Memory B cell (primary cell): ENCODE results near the gene EXOC2.

Source experiments
- ATAC-seq: fragments of 150-1000 bp; cut with Tn5 transposase; 2 replicates; pipeline ENCODE4 v1.10.0; 2021; ENCODE audit warnings: low read depth, mild to moderate bottlenecking, moderate library complexity
- DNase-seq, 2 donors: peaks; one replicate each; pipeline ENCODE4 v3.0.0; 2022; ENCODE audit warnings: low spot score in 2 of 2
- H3K27ac Mint-ChIP-seq: one replicate; pipeline ENCODE4 v1.8.0; 2022; ENCODE audit warnings: mild to moderate bottlenecking, moderate library complexity, mixed read lengths
- H3K27me3 Mint-ChIP-seq: one replicate; pipeline ENCODE4 v1.8.0; 2022; ENCODE audit warnings: mixed read lengths
- H3K36me3 Mint-ChIP-seq: one replicate; pipeline ENCODE4 v1.8.0; 2022; ENCODE audit warnings: mild to moderate bottlenecking, mixed read lengths
- H3K4me1 Mint-ChIP-seq: one replicate; pipeline ENCODE4 v1.8.0; 2022; ENCODE audit warnings: mixed read lengths
- H3K4me3 Mint-ChIP-seq: one replicate; pipeline ENCODE4 v1.8.0; 2022; ENCODE audit warnings: mild to moderate bottlenecking, moderate library complexity, mixed read lengths
- H3K9me3 Mint-ChIP-seq: one replicate; pipeline ENCODE4 v1.8.0; 2022; ENCODE audit warnings: mixed read lengths

The EXOC2 gene

DNA sequence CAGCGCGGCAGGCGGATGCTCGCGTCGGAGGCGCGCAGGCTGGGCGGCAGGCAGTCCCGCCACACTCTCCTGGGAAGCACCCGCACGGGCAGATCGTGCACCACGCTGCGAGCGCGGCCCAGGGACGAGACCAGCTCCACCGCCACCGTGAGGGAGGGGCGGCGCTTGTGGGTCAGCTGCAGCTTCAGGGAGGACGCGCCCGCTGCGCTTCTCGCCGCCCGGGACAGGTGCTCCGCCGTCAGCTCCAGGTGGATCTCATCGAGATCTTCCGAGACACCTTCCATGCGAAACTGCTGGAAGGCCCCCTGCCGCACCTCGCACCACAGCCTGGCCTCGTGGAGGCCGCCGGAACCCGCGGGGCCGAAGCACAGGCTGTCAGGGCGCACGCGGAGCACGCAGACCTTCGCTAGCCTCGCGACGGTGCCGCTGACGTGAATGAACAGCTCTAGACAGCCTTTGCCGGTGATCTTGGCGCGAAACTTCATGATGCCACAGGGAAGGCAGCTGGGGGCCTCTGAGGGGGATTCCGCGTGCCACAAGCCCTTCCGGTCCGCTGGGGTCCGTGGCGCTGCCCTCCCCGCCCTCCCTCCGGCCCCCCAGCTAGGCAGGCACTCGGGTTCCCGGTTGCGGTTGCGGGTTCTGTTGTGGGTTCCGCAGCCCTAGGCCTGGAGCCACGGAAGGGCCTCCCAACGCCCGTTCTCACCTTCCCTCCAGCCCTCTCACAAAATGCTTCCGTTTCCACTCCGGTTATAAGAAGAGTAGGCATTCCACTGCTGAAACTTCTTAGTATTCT, 36.3 kb downstream of the EXOC2 start, which contains the start of gene HUS1B:
Gene HUS1B (minus strand): TSS at position 641 of the 793 bp plus-strand sequence. CDS start 156 bp downstream, at position 485.
- peaks cover 1% of the 10 kb centered on the region for H3K9me3 Mint-ChIP-seq
- H3K4me1 Mint-ChIP-seq: peaks cover 25% of the 10 kb centered on the region
- no peaks in the 10 kb centered on the region for H3K27me3 Mint-ChIP-seq
- H3K4me3 Mint-ChIP-seq: no peak within 1 kb of the TSS
- ATAC-seq (no peak), DNase-seq (no peak)
- no peak within 1 kb of the TSS for H3K27ac Mint-ChIP-seq
- H3K36me3 Mint-ChIP-seq: peaks cover 19% of the 10 kb centered on the region

DNA sequence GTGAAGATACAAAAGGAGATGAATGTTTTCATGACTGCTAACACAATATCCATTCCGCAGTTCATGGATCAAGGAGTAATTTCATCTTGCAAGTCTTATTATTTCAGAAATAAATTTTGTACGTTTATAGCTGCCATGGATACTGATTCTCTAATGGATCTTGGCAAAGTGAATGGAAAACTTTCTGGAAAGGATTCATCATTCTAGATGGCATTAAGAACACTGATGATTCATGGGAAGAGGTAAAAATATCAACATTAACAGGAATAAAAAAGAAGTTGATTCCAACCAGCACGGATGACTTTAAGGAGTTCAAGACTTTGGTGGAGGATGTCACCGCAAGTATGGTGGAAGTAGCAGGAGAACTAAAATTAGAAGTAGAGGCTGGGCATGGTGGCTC, 38.8 kb downstream of the EXOC2 start:
- Mint-ChIP-seq H3K4me3 (no peak overlapping the region), H3K4me1 (peaks cover 9% of the 10 kb centered on the region), H3K9me3 (peaks cover 1% of the 10 kb centered on the region), H3K27me3 (no peaks in the 10 kb centered on the region), H3K27ac (no peak overlapping the region), H3K36me3 (peaks cover 19% of the 10 kb centered on the region)
- no peak for ATAC-seq
- DNase-seq: no peak

DNA sequence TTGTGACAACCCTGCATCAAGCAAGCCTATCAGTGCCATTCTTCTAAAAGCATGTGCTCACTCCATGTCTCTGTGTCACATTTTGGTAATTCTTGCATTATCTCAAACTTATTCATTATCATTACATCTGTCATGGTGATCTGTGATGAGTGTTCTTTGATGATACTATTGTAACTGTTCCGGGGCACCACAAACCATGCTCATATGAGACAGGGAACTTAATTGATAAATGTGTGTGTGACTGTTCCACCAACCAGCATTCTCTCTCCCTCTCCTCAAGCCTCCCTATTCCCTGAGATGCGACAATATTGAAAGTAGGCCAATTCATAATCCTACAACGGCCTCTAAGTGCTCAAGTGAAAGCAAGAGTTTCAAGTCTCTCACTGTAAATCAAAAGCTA, 40.1 kb downstream of the EXOC2 start:
- Mint-ChIP-seq H3K36me3 (peaks cover 19% of the 10 kb centered on the region), H3K27me3 (no peaks in the 10 kb centered on the region), H3K4me3 (no peak overlapping the region), H3K27ac (no peak overlapping the region), H3K4me1 (peaks cover 7% of the 10 kb centered on the region), H3K9me3 (peaks cover 1% of the 10 kb centered on the region)
- no peak for DNase-seq
- no peak for ATAC-seq

DNA sequence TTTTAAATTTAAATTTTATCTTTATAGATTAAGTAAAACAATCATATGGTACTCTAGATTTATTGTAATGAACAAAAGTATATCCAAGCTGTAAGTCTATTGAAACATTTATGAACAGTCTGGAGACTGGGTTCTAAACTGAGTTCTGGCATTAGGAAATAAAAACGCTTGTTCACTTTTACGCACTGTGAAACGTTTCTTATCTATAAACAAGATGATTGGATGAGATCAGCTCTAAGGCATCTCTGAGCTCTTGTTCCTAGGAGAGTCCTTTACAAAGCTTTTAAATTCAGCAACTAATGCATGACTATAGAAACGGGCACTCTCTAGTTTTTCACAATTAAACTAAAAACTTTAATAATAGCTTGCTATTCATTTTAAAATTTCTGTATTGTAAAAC, 42.8 kb downstream of the EXOC2 start:
- DNase-seq (no peak), ATAC-seq (no peak)
- Mint-ChIP-seq H3K27ac (no peak overlapping the region), H3K4me3 (no peak overlapping the region), H3K4me1 (peaks cover 11% of the 10 kb centered on the region), H3K36me3 (peaks cover 9% of the 10 kb centered on the region), H3K27me3 (no peaks in the 10 kb centered on the region), H3K9me3 (peaks cover 1% of the 10 kb centered on the region)

DNA sequence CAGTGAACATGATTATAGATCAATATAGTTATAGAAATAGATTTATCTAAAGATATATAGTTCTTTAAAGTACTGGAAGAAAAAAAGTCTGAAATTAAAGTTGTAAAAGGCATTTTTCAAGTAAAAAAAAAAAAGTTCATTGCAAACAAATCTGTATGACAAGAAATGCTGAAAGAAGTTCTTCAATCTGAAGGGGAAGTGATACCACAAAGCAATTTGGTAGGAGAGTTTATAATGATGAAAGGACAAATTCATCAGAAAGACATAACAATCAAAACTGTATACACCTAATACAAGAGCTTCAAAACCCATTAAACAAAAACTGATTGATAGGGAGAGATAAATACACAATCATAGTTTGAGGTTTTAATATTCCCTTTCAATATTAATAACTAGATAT, 50.1 kb downstream of the EXOC2 start:
- H3K9me3 Mint-ChIP-seq: peaks cover 3% of the 10 kb centered on the region
- peaks cover 12% of the 10 kb centered on the region for H3K36me3 Mint-ChIP-seq
- ATAC-seq: peak; percentile 31
- DNase-seq: no peak
- no peak overlapping the region for H3K27ac Mint-ChIP-seq
- H3K4me1 Mint-ChIP-seq: peaks cover 24% of the 10 kb centered on the region
- no peaks in the 10 kb centered on the region for H3K27me3 Mint-ChIP-seq
- H3K4me3 Mint-ChIP-seq: no peak overlapping the region

DNA sequence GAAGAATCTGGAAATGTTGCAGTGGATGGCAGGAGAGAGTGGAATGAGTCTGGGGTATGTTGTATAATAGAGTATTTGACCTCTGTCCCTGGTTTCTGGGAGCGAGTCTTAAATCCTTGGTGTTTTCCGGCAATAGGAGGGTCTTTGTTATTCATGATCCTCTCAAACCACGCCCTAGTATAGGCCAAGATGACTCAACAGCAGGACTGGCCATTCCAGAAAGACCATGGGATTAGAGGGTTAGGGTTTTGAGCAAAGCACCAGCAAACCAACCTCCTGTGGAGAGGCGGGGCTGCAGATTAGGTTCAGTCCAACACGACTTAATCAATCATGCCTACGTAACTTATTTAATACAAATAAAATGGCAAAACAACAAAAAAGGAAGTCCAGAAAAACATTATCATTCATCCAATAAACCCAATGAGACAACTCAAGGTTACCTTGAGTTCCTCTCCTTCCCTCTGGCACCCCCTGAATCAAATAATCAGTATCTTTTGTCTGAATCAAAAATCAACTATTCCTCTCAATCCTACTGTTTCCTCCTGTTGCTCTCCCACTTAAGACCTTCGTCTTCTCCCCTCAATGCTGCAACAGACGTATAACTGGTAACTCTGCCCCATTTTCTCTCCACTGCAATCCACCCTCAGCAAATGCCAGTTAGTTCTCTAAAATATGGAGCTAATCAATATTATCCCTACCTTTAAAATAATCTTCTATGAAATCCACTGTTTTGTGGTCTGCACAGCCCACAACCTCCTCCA, 51.5 kb downstream of the EXOC2 start:
- peaks cover 24% of the 10 kb centered on the region for H3K4me1 Mint-ChIP-seq
- DNase-seq: no peak
- peaks cover 21% of the 10 kb centered on the region for H3K36me3 Mint-ChIP-seq
- H3K27ac Mint-ChIP-seq: no peak overlapping the region
- ATAC-seq: no peak
- no peak overlapping the region for H3K4me3 Mint-ChIP-seq
- H3K9me3 Mint-ChIP-seq: peaks cover 3% of the 10 kb centered on the region
- no peaks in the 10 kb centered on the region for H3K27me3 Mint-ChIP-seq

DNA sequence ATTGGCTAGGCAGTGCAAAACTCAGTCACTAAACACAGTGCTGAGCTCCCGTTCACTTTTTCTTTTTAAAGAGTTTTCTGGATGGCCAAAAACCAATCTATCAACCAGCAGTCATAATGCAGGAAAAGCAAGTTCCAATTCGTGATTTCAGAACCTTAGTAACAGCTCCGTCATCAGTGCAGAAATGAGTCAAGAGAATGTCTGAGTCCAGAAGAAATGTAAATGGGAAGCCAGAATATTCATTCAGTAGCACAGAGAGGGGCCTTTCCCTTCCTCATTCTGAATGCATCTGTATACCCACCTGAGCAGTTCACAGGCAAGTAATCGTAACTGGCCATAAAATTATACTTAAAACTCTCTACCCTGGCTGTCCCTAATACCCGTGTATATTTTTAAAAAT, 56.5 kb downstream of the EXOC2 start:
- Mint-ChIP-seq H3K4me3 (no peak overlapping the region), H3K27ac (no peak overlapping the region), H3K9me3 (no peaks in the 10 kb centered on the region)

DNA sequence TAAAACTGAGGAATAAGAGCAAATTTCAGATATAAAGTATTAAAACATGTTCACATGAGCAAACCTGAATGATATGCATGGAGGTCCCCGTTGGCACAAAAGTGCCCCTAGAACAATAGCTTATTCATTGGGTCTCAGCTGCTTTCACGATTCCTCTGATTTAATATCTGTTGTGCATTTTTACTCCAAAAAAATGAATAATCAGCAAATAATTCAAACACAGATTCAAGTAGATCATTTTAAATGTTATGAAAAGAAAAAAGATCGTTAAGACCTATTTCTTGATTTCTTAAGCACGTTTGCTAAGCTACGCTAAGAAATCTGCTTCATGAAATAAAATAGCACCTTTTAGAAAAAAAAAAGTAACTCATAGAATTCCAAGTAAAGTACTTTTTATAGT, 57.7 kb downstream of the EXOC2 start:
- no peak overlapping the region for H3K27ac Mint-ChIP-seq
- peaks cover 29% of the 10 kb centered on the region for H3K36me3 Mint-ChIP-seq
- DNase-seq (no peak), ATAC-seq (no peak)
- H3K27me3 Mint-ChIP-seq: no peaks in the 10 kb centered on the region
- H3K4me1 Mint-ChIP-seq: peaks cover 7% of the 10 kb centered on the region
- H3K4me3 Mint-ChIP-seq: no peak overlapping the region
- no peaks in the 10 kb centered on the region for H3K9me3 Mint-ChIP-seq

More for the DNA sequence above, 56.5 kb downstream of the EXOC2 start:
- Mint-ChIP-seq H3K4me1 (peaks cover 7% of the 10 kb centered on the region), H3K36me3 (peaks cover 32% of the 10 kb centered on the region), H3K27me3 (no peaks in the 10 kb centered on the region)
- DNase-seq (no peak), ATAC-seq (no peak)

DNA sequence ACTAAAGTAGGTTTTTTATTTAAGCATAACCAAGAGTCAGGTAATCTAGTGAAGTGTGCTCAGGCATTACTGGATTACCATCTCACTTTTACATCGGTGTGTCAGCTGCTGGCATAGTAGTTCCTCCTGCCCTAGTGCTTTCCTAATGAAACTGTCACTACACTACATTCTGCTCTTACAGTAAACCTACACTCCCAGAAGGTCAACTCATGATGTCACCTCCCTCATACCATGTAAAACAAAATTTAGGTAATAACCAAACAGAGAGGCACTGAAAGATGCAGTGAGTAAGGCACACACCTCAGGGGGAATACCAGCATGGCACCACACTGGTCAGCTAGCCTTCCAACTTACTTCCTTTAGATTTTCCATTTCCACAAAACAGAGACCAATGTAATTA, 59.3 kb downstream of the EXOC2 start:
- no peak overlapping the region for H3K27ac Mint-ChIP-seq
- no peaks in the 10 kb centered on the region for H3K9me3 Mint-ChIP-seq
- no peak for DNase-seq
- peaks cover 24% of the 10 kb centered on the region for H3K36me3 Mint-ChIP-seq
- H3K4me1 Mint-ChIP-seq: peaks cover 8% of the 10 kb centered on the region
- H3K27me3 Mint-ChIP-seq: no peaks in the 10 kb centered on the region
- no peak for ATAC-seq
- H3K4me3 Mint-ChIP-seq: no peak overlapping the region

DNA sequence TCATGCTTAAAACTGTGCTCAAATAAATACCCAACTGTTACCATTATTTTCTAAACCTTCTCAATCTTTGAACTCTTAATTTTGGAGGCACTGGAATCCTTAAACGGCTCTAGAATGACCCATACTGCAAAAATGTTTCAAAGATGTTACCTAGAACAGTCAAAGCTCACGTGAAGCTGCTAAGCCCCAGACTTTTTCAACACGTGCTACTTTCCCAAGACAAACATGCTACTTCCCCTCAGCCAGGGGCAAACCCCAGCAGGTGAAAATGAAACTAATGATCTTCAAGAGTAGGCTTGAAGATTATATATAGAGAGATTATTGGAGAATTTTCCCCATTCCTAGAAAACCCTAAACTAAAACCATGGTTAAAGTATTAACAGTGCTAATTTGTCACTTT, 64.2 kb downstream of the EXOC2 start:
- H3K27ac Mint-ChIP-seq: peak overlapping the region; percentile 84
- peak; percentile 79 for ATAC-seq

DNA sequence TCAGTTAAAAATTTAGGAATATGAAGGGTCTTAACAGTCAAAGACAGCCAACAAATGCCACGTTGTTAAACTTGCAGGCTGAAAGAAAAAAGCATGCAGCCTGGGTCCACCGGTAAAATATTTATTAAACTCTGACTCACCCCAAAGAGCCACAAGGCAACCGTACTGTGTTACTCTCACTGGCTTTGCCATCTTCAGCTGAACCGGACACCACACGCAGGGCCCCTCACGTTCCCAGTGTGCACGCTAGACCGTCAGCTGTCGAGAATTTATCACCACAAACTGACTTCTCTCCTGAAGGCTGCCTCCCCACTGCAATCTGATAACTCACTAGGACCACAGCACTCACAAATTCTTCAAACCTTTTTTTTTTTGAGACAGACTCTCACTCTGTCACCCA, 66.7 kb downstream of the EXOC2 start:
- ATAC-seq: no peak
- no peak for DNase-seq
- H3K27ac Mint-ChIP-seq: no peak overlapping the region
- no peaks in the 10 kb centered on the region for H3K27me3 Mint-ChIP-seq
- H3K4me3 Mint-ChIP-seq: no peak overlapping the region
- H3K4me1 Mint-ChIP-seq: peaks cover 9% of the 10 kb centered on the region
- peaks cover 14% of the 10 kb centered on the region for H3K36me3 Mint-ChIP-seq
- no peaks in the 10 kb centered on the region for H3K9me3 Mint-ChIP-seq

More for the DNA sequence above, 64.2 kb downstream of the EXOC2 start:
- H3K4me3 Mint-ChIP-seq: no peak overlapping the region
- no peaks in the 10 kb centered on the region for H3K9me3 Mint-ChIP-seq
- peaks cover 25% of the 10 kb centered on the region for H3K36me3 Mint-ChIP-seq
- H3K27me3 Mint-ChIP-seq: no peaks in the 10 kb centered on the region
- no peak for DNase-seq
- peaks cover 11% of the 10 kb centered on the region for H3K4me1 Mint-ChIP-seq

DNA sequence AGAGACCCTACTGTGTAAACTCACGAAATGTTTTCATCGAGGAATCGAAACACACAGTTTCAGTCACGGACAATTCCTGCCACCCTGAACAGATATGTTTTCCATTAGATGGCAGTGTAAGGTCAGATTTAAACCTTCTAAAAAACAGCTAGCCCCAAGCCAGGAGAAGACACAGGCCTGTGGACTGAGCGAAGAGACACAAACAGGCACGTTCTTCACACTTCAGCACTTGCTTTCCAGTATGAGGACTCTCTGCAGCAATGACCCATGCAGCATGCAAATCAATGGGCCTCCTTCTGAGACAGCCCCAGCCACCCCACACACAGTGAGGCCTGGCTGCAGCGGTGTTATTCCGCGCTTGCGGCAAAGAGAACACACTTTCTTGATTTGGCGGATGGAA, 68.0 kb downstream of the EXOC2 start:
- Mint-ChIP-seq H3K27me3 (no peaks in the 10 kb centered on the region), H3K27ac (no peak overlapping the region), H3K4me1 (peaks cover 9% of the 10 kb centered on the region), H3K4me3 (no peak overlapping the region), H3K9me3 (no peaks in the 10 kb centered on the region), H3K36me3 (peaks cover 23% of the 10 kb centered on the region)
- DNase-seq (no peak), ATAC-seq (no peak)

DNA sequence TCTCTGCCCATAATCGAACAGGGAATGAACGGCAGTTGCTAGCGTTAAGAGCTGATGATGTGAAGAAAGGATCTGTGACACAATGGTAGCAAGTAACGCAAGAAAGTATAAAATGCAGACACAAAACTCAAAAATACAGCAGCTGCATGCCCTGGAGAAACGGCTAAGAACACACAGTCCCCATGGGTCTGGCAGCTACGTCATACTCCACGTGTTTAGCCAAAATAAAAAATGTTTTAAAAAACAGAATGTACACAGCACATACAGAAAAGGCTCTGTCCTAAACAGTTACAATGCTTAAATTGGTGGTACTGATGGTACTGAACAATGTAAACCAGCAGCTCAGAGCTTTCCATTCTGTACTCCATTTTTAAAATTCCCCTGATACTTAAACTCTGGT, 70.5 kb downstream of the EXOC2 start:
- H3K27me3 Mint-ChIP-seq: no peaks in the 10 kb centered on the region
- H3K27ac Mint-ChIP-seq: no peak overlapping the region
- DNase-seq (no peak), ATAC-seq (no peak)
- no peaks in the 10 kb centered on the region for H3K9me3 Mint-ChIP-seq
- peaks cover 28% of the 10 kb centered on the region for H3K36me3 Mint-ChIP-seq
- no peak overlapping the region for H3K4me3 Mint-ChIP-seq
- no peaks in the 10 kb centered on the region for H3K4me1 Mint-ChIP-seq

DNA sequence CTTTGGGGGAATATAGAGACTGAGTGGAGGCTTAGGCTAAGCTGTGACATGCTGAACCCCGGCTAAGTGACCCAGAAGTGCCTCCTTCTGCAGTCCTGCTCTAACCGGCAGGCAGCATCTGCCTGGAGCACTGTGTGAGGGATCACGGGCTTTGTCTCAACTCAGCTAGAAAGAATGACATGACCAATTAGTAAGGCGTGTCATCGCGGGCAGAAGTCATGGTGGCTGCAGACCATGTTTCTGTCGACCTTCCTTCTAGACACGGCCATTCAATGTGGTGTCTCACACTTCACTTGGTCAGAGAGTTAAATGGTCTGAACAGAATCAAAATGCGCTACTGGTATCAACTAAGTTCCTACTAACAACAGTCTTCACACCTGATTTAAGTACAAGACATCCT, 71.0 kb downstream of the EXOC2 start:
- no peak for ATAC-seq
- Mint-ChIP-seq H3K36me3 (peaks cover 31% of the 10 kb centered on the region), H3K27me3 (no peaks in the 10 kb centered on the region), H3K9me3 (no peaks in the 10 kb centered on the region), H3K27ac (no peak overlapping the region), H3K4me3 (no peak overlapping the region), H3K4me1 (no peaks in the 10 kb centered on the region)
- DNase-seq: no peak
